ENCODE measurements around the gene PRIM2. TPM values are rescaled to one million over a fixed set of nuclear protein-coding genes. Genes with fewer than 3 reads are reported as not detected.

The PRIM2 gene
- total RNA-seq, 1 experiment from 2014 or later, result 45.2 TPM

GRCh38 chr6:57305107-57305506 lies 12.3 kb upstream of the PRIM2 start:
- no peaks in the 10 kb centered on the region for H3K9me3 ChIP-seq (ENCODE audit: low read depth, low read length, poor library complexity, severe bottlenecking)
- ChIA-PET CTCF (no interaction called here), POLR2A (ENCODE audit: low non-redundant PET) (no interaction called here)
- intact Hi-C loops (cut with micrococcal nuclease; ENCODE audit: unreplicated experiment), result no loop called here
- no peak for TF ChIP-seq EZH2 (IDR thresholded peaks at IDR 0.05; ENCODE audit: borderline replicate concordance, low read depth, low read length, poor library complexity, severe bottlenecking)
- no peak for TF ChIP-seq CTCF (conservative IDR thresholded peaks at IDR 0.05; ENCODE audit: low read depth, low read length)
- H3K36me3 ChIP-seq (ENCODE audit: insufficient read depth, low read length, poor library complexity, severe bottlenecking), result no peaks in the 10 kb centered on the region
- BruUV-seq (replicated peaks), result no TSS peak
- H3K4me3 ChIP-seq (ENCODE audit: low read depth, low read length, poor library complexity, severe bottlenecking), result no peak overlapping the region
- H3K27me3 ChIP-seq (replicated peaks; ENCODE audit: insufficient read depth, low read depth, low read length, poor library complexity), result no peaks in the 10 kb centered on the region
- H3K4me1 ChIP-seq (ENCODE audit: insufficient read depth, low read length, poor library complexity, severe bottlenecking), result peaks cover 12% of the 10 kb centered on the region
- no peak overlapping the region for H3K27ac ChIP-seq (ENCODE audit: low read depth, low read length, poor library complexity, severe bottlenecking)
- no peak for DNase-seq (ENCODE audit: low spot score)

DNA sequence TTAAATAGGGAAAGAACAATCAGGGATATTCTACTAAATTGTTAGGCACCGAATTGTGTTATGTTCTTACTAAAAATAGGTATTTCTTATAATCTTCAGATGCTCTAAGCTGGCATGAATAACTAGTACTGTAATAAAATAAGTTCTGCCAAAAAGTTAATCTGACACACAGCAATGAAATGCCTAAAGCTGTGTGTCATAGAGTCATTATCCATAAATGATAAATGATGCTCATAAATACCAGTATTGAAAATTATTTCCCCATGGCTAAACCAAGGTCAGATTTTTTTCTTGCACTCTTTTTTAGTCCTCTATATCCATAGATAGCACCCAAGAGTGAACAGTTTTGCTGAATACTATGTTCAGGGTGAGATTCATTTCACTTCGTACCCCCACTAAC lies 11.7 kb upstream of the PRIM2 start:
- TF ChIP-seq CTCF (conservative IDR thresholded peaks at IDR 0.05; ENCODE audit: low read depth, low read length) (no peak), EZH2 (IDR thresholded peaks at IDR 0.05; ENCODE audit: borderline replicate concordance, low read depth, low read length, poor library complexity, severe bottlenecking) (no peak)
- ChIA-PET POLR2A (ENCODE audit: low non-redundant PET) (no interaction called here), CTCF (no interaction called here)
- DNase-seq (ENCODE audit: low spot score), result no peak
- intact Hi-C loops (cut with micrococcal nuclease; ENCODE audit: unreplicated experiment), result no loop called here
- Histone ChIP-seq H3K27me3 (replicated peaks; ENCODE audit: insufficient read depth, low read depth, low read length, poor library complexity) (no peaks in the 10 kb centered on the region), H3K36me3 (ENCODE audit: insufficient read depth, low read length, poor library complexity, severe bottlenecking) (no peaks in the 10 kb centered on the region), H3K27ac (ENCODE audit: low read depth, low read length, poor library complexity, severe bottlenecking) (no peak overlapping the region), H3K4me1 (ENCODE audit: insufficient read depth, low read length, poor library complexity, severe bottlenecking) (peaks cover 12% of the 10 kb centered on the region), H3K4me3 (ENCODE audit: low read depth, low read length, poor library complexity, severe bottlenecking) (no peak overlapping the region), H3K9me3 (ENCODE audit: low read depth, low read length, poor library complexity, severe bottlenecking) (no peaks in the 10 kb centered on the region)
- no TSS peak for BruUV-seq (replicated peaks)

- intact Hi-C loops (cut with micrococcal nuclease; ENCODE audit: unreplicated experiment), result no loop called here
- Histone ChIP-seq H3K4me1 (ENCODE audit: insufficient read depth, low read length, poor library complexity, severe bottlenecking) (peaks cover 12% of the 10 kb centered on the region), H3K36me3 (ENCODE audit: insufficient read depth, low read length, poor library complexity, severe bottlenecking) (no peaks in the 10 kb centered on the region), H3K4me3 (ENCODE audit: low read depth, low read length, poor library complexity, severe bottlenecking) (no peak overlapping the region), H3K27ac (ENCODE audit: low read depth, low read length, poor library complexity, severe bottlenecking) (no peak overlapping the region), H3K9me3 (ENCODE audit: low read depth, low read length, poor library complexity, severe bottlenecking) (no peaks in the 10 kb centered on the region), H3K27me3 (replicated peaks; ENCODE audit: insufficient read depth, low read depth, low read length, poor library complexity) (no peaks in the 10 kb centered on the region)
- ChIA-PET CTCF (no interaction called here), POLR2A (ENCODE audit: low non-redundant PET) (no interaction called here)
- no peak for TF ChIP-seq CTCF (conservative IDR thresholded peaks at IDR 0.05; ENCODE audit: low read depth, low read length)
- TF ChIP-seq EZH2 (IDR thresholded peaks at IDR 0.05; ENCODE audit: borderline replicate concordance, low read depth, low read length, poor library complexity, severe bottlenecking), result no peak
- DNase-seq (ENCODE audit: low spot score), result no peak
- BruUV-seq (replicated peaks), result no TSS peak
Observed at GRCh38 chr6:57306273-57306672, 11.2 kb upstream of the PRIM2 start.
